Measurements from ENCODE around the gene SH3GL1. TPM values are rescaled to one million over a fixed set of nuclear protein-coding genes. Genes with fewer than 3 reads are reported as not detected.

Gene SH3GL1
- total RNA-seq: 53.8 and 56.8 TPM in 2 replicates

- DNase-seq: peak; percentile 97
- Mint-ChIP-seq H3K9me3 (no peaks in the 10 kb centered on the region), H3K27ac (peak within 1 kb of the TSS; percentile 96), H3K36me3 (ENCODE audit: low read depth) (peaks cover 38% of the 10 kb centered on the region), H3K27me3 (no peaks in the 10 kb centered on the region), H3K4me3 (peak within 1 kb of the TSS; percentile 98), H3K4me1 (peaks cover 53% of the 10 kb centered on the region)
- intact Hi-C loops (cut with micrococcal nuclease): loop anchor here (1.0 to 5.0 kb wide), 3 partner anchors 31 to 133 kb away; partner anchors contain the start of gene HDGFL2
These were observed at the start of gene SH3GL1 for GRCh38 chr19:4400135-4400936. Gene SH3GL1 (minus strand): TSS chr19:4400547. CDS start chr19:4400368, 179 bp downstream.

GRCh38 chr19:4449639-4450028 is 49.3 kb upstream of the SH3GL1 start:
- no peaks in the 10 kb centered on the region for H3K4me1 Mint-ChIP-seq

GRCh38 chr19:4449022-4449638 is 48.8 kb upstream of the SH3GL1 start:
- no peaks in the 10 kb centered on the region for H3K27me3 Mint-ChIP-seq
- no peak overlapping the region for H3K4me3 Mint-ChIP-seq
- H3K27ac Mint-ChIP-seq: no peak overlapping the region
- no peak for DNase-seq
- H3K36me3 Mint-ChIP-seq (ENCODE audit: low read depth): peaks cover 29% of the 10 kb centered on the region
- H3K9me3 Mint-ChIP-seq: no peaks in the 10 kb centered on the region
- no peaks in the 10 kb centered on the region for H3K4me1 Mint-ChIP-seq
- intact Hi-C loops (cut with micrococcal nuclease): no loop called here

More at GRCh38 chr19:4449639-4450028, 49.3 kb upstream of the SH3GL1 start:
- no peak for DNase-seq
- Mint-ChIP-seq H3K9me3 (no peaks in the 10 kb centered on the region), H3K27ac (no peak overlapping the region), H3K4me3 (no peak overlapping the region), H3K36me3 (ENCODE audit: low read depth) (peaks cover 29% of the 10 kb centered on the region), H3K27me3 (no peaks in the 10 kb centered on the region)
- intact Hi-C loops (cut with micrococcal nuclease): loop anchor here (10.0 kb wide), 1 partner anchor 1015 kb away; no protein-coding TSS in a partner anchor

GRCh38 chr19:4448147-4448985 is 48.0 kb upstream of the SH3GL1 start:
- Mint-ChIP-seq H3K4me1 (no peaks in the 10 kb centered on the region), H3K9me3 (no peaks in the 10 kb centered on the region), H3K36me3 (ENCODE audit: low read depth) (peaks cover 29% of the 10 kb centered on the region), H3K27ac (no peak overlapping the region), H3K4me3 (no peak overlapping the region), H3K27me3 (no peaks in the 10 kb centered on the region)
- intact Hi-C loops (cut with micrococcal nuclease): no loop called here
- no peak for DNase-seq

- no peaks in the 10 kb centered on the region for H3K27me3 Mint-ChIP-seq
- DNase-seq: no peak
- H3K4me1 Mint-ChIP-seq: no peaks in the 10 kb centered on the region
- no peak overlapping the region for H3K27ac Mint-ChIP-seq
- intact Hi-C loops (cut with micrococcal nuclease): no loop called here
- H3K36me3 Mint-ChIP-seq (ENCODE audit: low read depth): peaks cover 31% of the 10 kb centered on the region
- no peaks in the 10 kb centered on the region for H3K9me3 Mint-ChIP-seq
- H3K4me3 Mint-ChIP-seq: no peak overlapping the region
These were observed 47.2 kb upstream of the SH3GL1 start for GRCh38 chr19:4447327-4448146.

- peaks cover 35% of the 10 kb centered on the region for H3K36me3 Mint-ChIP-seq (ENCODE audit: low read depth)
- H3K27me3 Mint-ChIP-seq: no peaks in the 10 kb centered on the region
- H3K9me3 Mint-ChIP-seq: no peaks in the 10 kb centered on the region
- intact Hi-C loops (cut with micrococcal nuclease): no loop called here
- peaks cover 2% of the 10 kb centered on the region for H3K4me1 Mint-ChIP-seq
- H3K4me3 Mint-ChIP-seq: no peak overlapping the region
- no peak overlapping the region for H3K27ac Mint-ChIP-seq
- no peak for DNase-seq
These were observed 46.4 kb upstream of the SH3GL1 start for GRCh38 chr19:4446704-4447200.

- Mint-ChIP-seq H3K36me3 (ENCODE audit: low read depth) (peaks cover 35% of the 10 kb centered on the region), H3K9me3 (no peaks in the 10 kb centered on the region), H3K4me1 (peaks cover 2% of the 10 kb centered on the region), H3K4me3 (no peak overlapping the region), H3K27me3 (no peaks in the 10 kb centered on the region), H3K27ac (no peak overlapping the region)
- no peak for DNase-seq
- intact Hi-C loops (cut with micrococcal nuclease): no loop called here
These were observed 45.8 kb upstream of the SH3GL1 start for GRCh38 chr19:4445963-4446703.

GRCh38 chr19:4444765-4445741 is 44.7 kb upstream of the SH3GL1 start:
- no peak overlapping the region for H3K27ac Mint-ChIP-seq
- H3K9me3 Mint-ChIP-seq: no peaks in the 10 kb centered on the region

GRCh38 chr19:4443966-4444764 is 43.8 kb upstream of the SH3GL1 start:
- H3K4me1 Mint-ChIP-seq: peaks cover 3% of the 10 kb centered on the region
- H3K4me3 Mint-ChIP-seq: no peak overlapping the region
- peaks cover 29% of the 10 kb centered on the region for H3K36me3 Mint-ChIP-seq (ENCODE audit: low read depth)
- intact Hi-C loops (cut with micrococcal nuclease): no loop called here
- no peaks in the 10 kb centered on the region for H3K27me3 Mint-ChIP-seq
- H3K9me3 Mint-ChIP-seq: no peaks in the 10 kb centered on the region
- no peak overlapping the region for H3K27ac Mint-ChIP-seq
- no peak for DNase-seq

More at GRCh38 chr19:4444765-4445741, 44.7 kb upstream of the SH3GL1 start:
- H3K4me3 Mint-ChIP-seq: no peak overlapping the region
- H3K4me1 Mint-ChIP-seq: peaks cover 2% of the 10 kb centered on the region
- DNase-seq: no peak
- H3K36me3 Mint-ChIP-seq (ENCODE audit: low read depth): peaks cover 28% of the 10 kb centered on the region
- no peaks in the 10 kb centered on the region for H3K27me3 Mint-ChIP-seq
- intact Hi-C loops (cut with micrococcal nuclease): no loop called here

- DNase-seq: no peak
- peaks cover 4% of the 10 kb centered on the region for H3K4me1 Mint-ChIP-seq
- intact Hi-C loops (cut with micrococcal nuclease): no loop called here
- no peak overlapping the region for H3K27ac Mint-ChIP-seq
- H3K27me3 Mint-ChIP-seq: no peaks in the 10 kb centered on the region
- H3K4me3 Mint-ChIP-seq: no peak overlapping the region
- H3K36me3 Mint-ChIP-seq (ENCODE audit: low read depth): peaks cover 25% of the 10 kb centered on the region
- H3K9me3 Mint-ChIP-seq: no peaks in the 10 kb centered on the region
These were observed 42.8 kb upstream of the SH3GL1 start for GRCh38 chr19:4443188-4443587.

GRCh38 chr19:4442819-4443146 is 42.4 kb upstream of the SH3GL1 start:
- no peaks in the 10 kb centered on the region for H3K9me3 Mint-ChIP-seq
- peaks cover 4% of the 10 kb centered on the region for H3K4me1 Mint-ChIP-seq
- intact Hi-C loops (cut with micrococcal nuclease): no loop called here
- no peaks in the 10 kb centered on the region for H3K27me3 Mint-ChIP-seq
- no peak for DNase-seq
- no peak overlapping the region for H3K27ac Mint-ChIP-seq
- peaks cover 28% of the 10 kb centered on the region for H3K36me3 Mint-ChIP-seq (ENCODE audit: low read depth)
- H3K4me3 Mint-ChIP-seq: no peak overlapping the region

All from activated CD4-positive, alpha-beta T cell treated with anti-CD3 and anti-CD28 coated beads, Interleukin-2, amount 10 ng/mL, durations not matched to agents 24 days and 14 days (primary cell).